Neural cell (in vitro differentiated cells): Measurements from ENCODE around the gene SLC4A3. TPM values are rescaled to one million over a fixed set of nuclear protein-coding genes. Genes with fewer than 3 reads are reported as not detected.

Experiments
- H2AFZ ChIP-seq: fragments of 200-600, 300-800 bp; sonication (generic), shearing (Covaris generic); 2 replicates; pipeline ENCODE4 v1.6.0; 2014; ENCODE audit warnings: low read depth, mild to moderate bottlenecking, antibody characterized with exemption, low read length, moderate library complexity
- H3F3A ChIP-seq: fragments of 200-600 bp; shearing (Covaris generic); 2 replicates; pipeline ENCODE4 v1.6.1; 2016; ENCODE audit warnings: mild to moderate bottlenecking, moderate library complexity, mixed read lengths, antibody characterized with exemption, low read length; ENCODE audit not compliant: insufficient read depth, poor library complexity, severe bottlenecking
- H3K27ac ChIP-seq: fragments of 200-600, 300-800 bp; sonication (generic), shearing (Covaris generic); 2 replicates; pipeline ENCODE4 v1.5.1; 2014; ENCODE audit warnings: mild to moderate bottlenecking, low read length, moderate library complexity
- H3K27me3 ChIP-seq: fragments of 300-800, 200-600 bp; sonication (generic), shearing (Covaris generic); 2 replicates; pipeline ENCODE4 v1.6.0; 2014; ENCODE audit warnings: mild to moderate bottlenecking, low read depth, low read length, moderate library complexity; ENCODE audit not compliant: insufficient read depth
- H3K36me3 ChIP-seq: fragments of 300-800, 200-600 bp; sonication (generic), shearing (Covaris generic); 2 replicates; pipeline ENCODE4 v1.5.1; 2014; ENCODE audit warnings: mild to moderate bottlenecking, antibody characterized with exemption, low read length, moderate library complexity; ENCODE audit not compliant: insufficient read depth
- H3K4me2 ChIP-seq: fragments of 300-800, 200-600 bp; sonication (generic), shearing (Covaris generic); 2 replicates; pipeline ENCODE4 v1.6.0; 2014; ENCODE audit warnings: mild to moderate bottlenecking, low read length
- H3K4me3 ChIP-seq: fragments of 300-800, 200-600 bp; sonication (generic), shearing (Covaris generic); 2 replicates; pipeline ENCODE4 v1.5.1; 2014; ENCODE audit warnings: mild to moderate bottlenecking, low read length, moderate library complexity
- H3K79me2 ChIP-seq: fragments of 200-600 bp; shearing (Covaris generic); replicated peaks from 2 replicates; pipeline ENCODE4 v1.6.0; 2014; ENCODE audit warnings: mild to moderate bottlenecking, low read length, moderate library complexity; ENCODE audit not compliant: insufficient read depth
- H3K9ac ChIP-seq: fragments of 300-800, 200-600 bp; sonication (generic), shearing (Covaris generic); 2 replicates; pipeline ENCODE4 v1.6.1; 2016; ENCODE audit warnings: mild to moderate bottlenecking, low read length, mixed read lengths
- H3K9me2 ChIP-seq: fragments of 200-600 bp; shearing (Covaris generic); 2 replicates; pipeline ENCODE4 v1.6.1; 2016; ENCODE audit warnings: mild to moderate bottlenecking, low read length, mixed read lengths; ENCODE audit not compliant: insufficient read depth
- H3K9me3 ChIP-seq: fragments of 200-600, 300-800 bp; sonication (generic), shearing (Covaris generic); 2 replicates; pipeline ENCODE4 v1.6.1; 2016; ENCODE audit warnings: mild to moderate bottlenecking, mixed run types, low read length, moderate library complexity, mixed read lengths
- H4K20me1 ChIP-seq: fragments of 200-600 bp; shearing (Covaris generic); 2 replicates; pipeline ENCODE4 v1.6.1; 2016; ENCODE audit warnings: mild to moderate bottlenecking, mixed run types; ENCODE audit not compliant: insufficient read depth
- EP300 ChIP-seq: fragments of 450-650 bp; conservative IDR thresholded peaks from 2 replicates; pipeline ENCODE4 v1.6.1; 2014; ENCODE audit warnings: antibody characterized with exemption, mild to moderate bottlenecking, moderate library complexity; ENCODE audit not compliant: poor library complexity, severe bottlenecking
- EZH2 ChIP-seq: fragments of 200-600, 300-800 bp; shearing (Covaris generic), sonication (generic); IDR thresholded peaks from 2 replicates; pipeline ENCODE4 v1.6.1; 2014; ENCODE audit warnings: antibody characterized with exemption, low read length, borderline replicate concordance, mild to moderate bottlenecking; ENCODE audit not compliant: insufficient read depth, poor library complexity, severe bottlenecking
- MXI1 ChIP-seq: fragments of 450-650 bp; conservative IDR thresholded peaks from 2 replicates; pipeline ENCODE4 v1.6.1; 2014; ENCODE audit warnings: antibody characterized with exemption, mild to moderate bottlenecking; ENCODE audit not compliant: poor library complexity, severe bottlenecking
- POLR2AphosphoS5 ChIP-seq: IDR thresholded peaks from 2 replicates; pipeline ENCODE4 v1.6.1; 2012
- RAD21 ChIP-seq: fragments of 450-650 bp; conservative IDR thresholded peaks from 2 replicates; pipeline ENCODE4 v1.6.1; 2014; ENCODE audit warnings: antibody characterized with exemption, mild to moderate bottlenecking, moderate library complexity
- REST ChIP-seq: IDR thresholded peaks from 2 replicates; pipeline ENCODE4 v1.6.1; 2012; ENCODE audit warnings: borderline replicate concordance
- SMC3 ChIP-seq: fragments of 450-650 bp; conservative IDR thresholded peaks from 2 replicates; pipeline ENCODE4 v1.6.1; 2014; ENCODE audit warnings: antibody characterized with exemption, mild to moderate bottlenecking, moderate library complexity; ENCODE audit not compliant: poor library complexity
- TAF1 ChIP-seq: IDR thresholded peaks from 2 replicates; pipeline ENCODE4 v1.6.1; 2012; ENCODE audit warnings: low read depth
- polyA plus RNA-seq: library from polyadenylated mRNA; depleted of rRNA; stranded (reverse); fragments of >200 nt; gene quantifications from 2 replicates; pipeline ENCODE4 v1.2.3, GENCODE V29; 2014
- TF ChIP-seq, protein P1 (sequence below): fragments of 450-650 bp; IDR thresholded peaks from 2 replicates; pipeline ENCODE4 v1.5.1; 2014; ENCODE audit warnings: antibody characterized with exemption, mild to moderate bottlenecking, moderate library complexity; ENCODE audit not compliant: poor library complexity, severe bottlenecking

SLC4A3 gene
- polyA plus RNA-seq, 1 donor from 2014 or later, result 18.7 TPM

DNA sequence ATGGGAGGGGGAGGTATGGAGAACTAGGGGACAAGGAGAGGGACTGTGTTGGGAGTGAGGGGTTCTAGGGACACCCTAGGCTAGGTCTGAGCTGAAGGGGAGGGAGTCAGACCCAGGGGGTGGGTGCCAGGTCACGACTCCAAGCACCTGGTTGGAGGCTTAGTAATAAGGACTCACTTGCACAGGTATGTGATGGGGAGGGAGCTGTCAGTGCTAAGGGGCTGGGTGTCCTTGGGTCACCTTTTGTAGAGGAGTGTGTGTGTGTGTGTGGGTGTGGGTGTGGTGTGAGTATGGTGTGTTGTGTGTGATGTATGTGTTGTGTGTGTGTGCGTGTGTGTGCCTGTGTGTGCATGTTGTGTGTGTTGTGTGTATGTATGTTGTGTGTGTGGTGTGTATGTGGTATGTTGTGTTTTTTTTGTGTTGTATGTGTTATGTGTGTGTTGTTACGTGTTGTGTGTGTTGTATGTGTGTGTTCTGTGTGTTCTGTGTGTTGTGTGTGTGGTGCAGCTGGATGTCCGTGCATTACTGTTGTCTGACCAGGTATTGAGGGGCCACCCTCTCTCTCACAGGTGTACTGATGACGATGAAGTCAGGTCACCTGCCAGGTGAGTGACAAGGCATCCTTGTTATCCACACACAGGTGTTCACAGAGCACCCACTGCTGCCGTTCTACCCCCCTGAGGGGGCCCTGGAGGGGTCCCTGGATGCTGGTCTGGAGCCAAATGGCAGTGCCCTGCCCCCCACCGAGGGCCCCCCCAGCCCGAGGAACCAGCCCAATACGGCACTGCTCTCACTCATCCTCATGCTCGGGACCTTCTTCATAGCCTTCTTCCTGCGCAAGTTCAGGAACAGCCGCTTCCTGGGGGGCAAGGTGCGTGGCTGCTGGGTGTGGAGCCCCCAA is 9.8 kb downstream of the SLC4A3 start:
- Histone ChIP-seq H3K79me2 (no peaks in the 10 kb centered on the region), H2AFZ (no peak overlapping the region), H3K9ac (no peak overlapping the region), H3K4me3 (no peak overlapping the region), H3K27me3 (no peaks in the 10 kb centered on the region), H3K4me2 (no peak overlapping the region), H3K27ac (no peak overlapping the region), H3K36me3 (no peaks in the 10 kb centered on the region), H4K20me1 (no peaks in the 10 kb centered on the region), H3K9me3 (no peaks in the 10 kb centered on the region), H3K9me2 (no peaks in the 10 kb centered on the region), H3F3A (no peaks in the 10 kb centered on the region)
- TF ChIP-seq REST, result no peak
- TF ChIP-seq SMC3, result no peak
- TF ChIP-seq, protein P1, sequence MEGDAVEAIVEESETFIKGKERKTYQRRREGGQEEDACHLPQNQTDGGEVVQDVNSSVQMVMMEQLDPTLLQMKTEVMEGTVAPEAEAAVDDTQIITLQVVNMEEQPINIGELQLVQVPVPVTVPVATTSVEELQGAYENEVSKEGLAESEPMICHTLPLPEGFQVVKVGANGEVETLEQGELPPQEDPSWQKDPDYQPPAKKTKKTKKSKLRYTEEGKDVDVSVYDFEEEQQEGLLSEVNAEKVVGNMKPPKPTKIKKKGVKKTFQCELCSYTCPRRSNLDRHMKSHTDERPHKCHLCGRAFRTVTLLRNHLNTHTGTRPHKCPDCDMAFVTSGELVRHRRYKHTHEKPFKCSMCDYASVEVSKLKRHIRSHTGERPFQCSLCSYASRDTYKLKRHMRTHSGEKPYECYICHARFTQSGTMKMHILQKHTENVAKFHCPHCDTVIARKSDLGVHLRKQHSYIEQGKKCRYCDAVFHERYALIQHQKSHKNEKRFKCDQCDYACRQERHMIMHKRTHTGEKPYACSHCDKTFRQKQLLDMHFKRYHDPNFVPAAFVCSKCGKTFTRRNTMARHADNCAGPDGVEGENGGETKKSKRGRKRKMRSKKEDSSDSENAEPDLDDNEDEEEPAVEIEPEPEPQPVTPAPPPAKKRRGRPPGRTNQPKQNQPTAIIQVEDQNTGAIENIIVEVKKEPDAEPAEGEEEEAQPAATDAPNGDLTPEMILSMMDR, result no peak
- no peak for TF ChIP-seq RAD21
- no peak for TF ChIP-seq EP300
- TF ChIP-seq TAF1, result no peak
- TF ChIP-seq EZH2, result no peak
- TF ChIP-seq POLR2AphosphoS5, result no peak
- TF ChIP-seq MXI1, result no peak

- H3K4me2 ChIP-seq, result no peak overlapping the region
- H3K9me2 ChIP-seq, result no peaks in the 10 kb centered on the region
- H3F3A ChIP-seq, result no peaks in the 10 kb centered on the region
- H3K27me3 ChIP-seq, result no peaks in the 10 kb centered on the region
- TF ChIP-seq EZH2, result no peak
- no peak for TF ChIP-seq MXI1
- no peak for TF ChIP-seq TAF1
- no peak for TF ChIP-seq EP300
- TF ChIP-seq REST, result no peak
- no peak overlapping the region for H3K4me3 ChIP-seq
- no peaks in the 10 kb centered on the region for H3K9me3 ChIP-seq
- H3K9ac ChIP-seq, result no peak overlapping the region
- no peak overlapping the region for H3K27ac ChIP-seq
- no peak overlapping the region for H2AFZ ChIP-seq
- H4K20me1 ChIP-seq, result no peaks in the 10 kb centered on the region
- no peaks in the 10 kb centered on the region for H3K36me3 ChIP-seq
- H3K79me2 ChIP-seq, result no peaks in the 10 kb centered on the region
Measured at GRCh38 chr2:219637842-219638185, 10.4 kb downstream of the SLC4A3 start.
